K562 (cell line): Measurements from ENCODE around the gene FAM227B. TPM values are rescaled to one million over a fixed set of nuclear protein-coding genes. Genes with fewer than 3 reads are reported as not detected.

Experiments used
- ATAC-seq: fragments of 200-7000 bp; cut with Tn5 transposase; 3 replicates; pipeline ENCODE4 v1.9.1; 2020; ENCODE audit warnings: moderate library complexity
- BruUV-seq: library from RNA; stranded (reverse); fragments of 400-500 nt; replicated peaks from 2 replicates; lab custom pipeline; 2021; lab: Mats Ljungman, UMichigan
- CTCF ChIA-PET: fragments of 300-600 bp; formaldehyde crosslinking; extraction: SDS; loops from one replicate; lab custom pipeline; 2021; ENCODE audit warnings: low intra/inter-chr PET ratio; lab: Yijun Ruan, JAX
- POLR2A ChIA-PET: fragments of 300-600, 350-650 bp; sonication (Branson Sonifier 250); formaldehyde crosslinking; extraction: SDS; loops from one replicate; lab custom pipeline; 2021; ENCODE audit warnings: antibody characterized with exemption, inconsistent platforms; lab: Yijun Ruan, JAX
- DNase-seq, 4 experiments: peaks; one replicate each; pipeline versions ENCODE4 v3.0.0 to v3.0.0-alpha.2; 2011 to 2018; ENCODE audit warnings: low spot score in 3 of 4, mixed read lengths in 3 of 4; ENCODE audit errors: extremely low read depth in 1 of 4
- FAIRE-seq: peaks from 2 replicates; lab custom pipeline; 2011; peaks lifted over from hg19 to GRCh38; lab: Jason Lieb, UNC
- H2AFZ ChIP-seq: 2 replicates; pipeline ENCODE4 v1.6.0; 2011; ENCODE audit warnings: low read depth, low read length, control low read depth, inconsistent platforms
- H3K27ac ChIP-seq: fragments of 200-600 bp; 3 replicates; pipeline ENCODE4 v1.8.0; 2011; ENCODE audit warnings: low read depth, mild to moderate bottlenecking, control low read depth, inconsistent platforms, low read length, moderate library complexity, mixed read lengths; ENCODE audit errors: extremely low read depth
- H3K27me3 ChIP-seq, 2 experiments: fragments of 300-600 bp in 1 of 2; 2 replicates in 1 of 2; 3 replicates in 1 of 2; pipeline versions ENCODE4 v1.6.0 to v1.8.0; 2011; ENCODE audit warnings: inconsistent platforms in 2 of 2, low read length in 2 of 2, mild to moderate bottlenecking in 1 of 2, mixed read lengths in 1 of 2, moderate library complexity in 1 of 2; ENCODE audit not compliant: control insufficient read depth in 2 of 2, insufficient read depth in 2 of 2
- H3K36me3 ChIP-seq: fragments of 300-600 bp; 3 replicates; pipeline ENCODE4 v1.8.0; 2011; ENCODE audit warnings: mild to moderate bottlenecking, low read length, inconsistent platforms; ENCODE audit not compliant: control insufficient read depth, insufficient read depth
- H3K4me1 ChIP-seq, 2 experiments: fragments of 200-600 bp in 1 of 2; replicated peaks in 1 of 2; 2 replicates in 1 of 2; 3 replicates in 1 of 2; pipeline versions ENCODE4 v1.5.1 to v1.8.0; 2011; ENCODE audit warnings: inconsistent platforms in 2 of 2, low read length in 2 of 2, mild to moderate bottlenecking in 1 of 2, mixed read lengths in 1 of 2, moderate library complexity in 1 of 2; ENCODE audit not compliant: control insufficient read depth in 2 of 2, insufficient read depth in 2 of 2
- H3K4me2 ChIP-seq: 2 replicates; pipeline ENCODE4 v1.6.1; 2011; ENCODE audit warnings: low read length, control low read depth, inconsistent platforms, mixed read lengths; ENCODE audit not compliant: insufficient read depth
- H3K4me3 ChIP-seq: fragments of 200-600 bp; sonication (generic), shearing (Covaris generic); 2 replicates; pipeline ENCODE4 v1.5.1; 2016; ENCODE audit warnings: control low read depth, inconsistent platforms
- H3K79me2 ChIP-seq: fragments of 200-600 bp; 3 replicates; pipeline ENCODE4 v1.8.0; 2011; ENCODE audit warnings: low read length, inconsistent platforms; ENCODE audit not compliant: control insufficient read depth, insufficient read depth
- H3K9ac ChIP-seq, 2 experiments: 2 replicates each; pipeline versions ENCODE4 v1.6.0 to v1.6.1; 2011; ENCODE audit warnings: low read depth in 2 of 2, low read length in 2 of 2, control low read depth in 1 of 2, inconsistent platforms in 1 of 2, mild to moderate bottlenecking in 1 of 2, mixed read lengths in 1 of 2; ENCODE audit not compliant: insufficient read depth in 1 of 2
- H3K9me1 ChIP-seq: one replicate; pipeline ENCODE4 v1.6.0; 2011; ENCODE audit warnings: inconsistent platforms, mild to moderate bottlenecking, low read length, moderate library complexity; ENCODE audit not compliant: control insufficient read depth, insufficient read depth
- H3K9me3 ChIP-seq: replicated peaks from 2 replicates; pipeline ENCODE4 v1.5.1; 2011; ENCODE audit warnings: low read depth, low read length, inconsistent platforms; ENCODE audit not compliant: control insufficient read depth, insufficient read depth
- H4K20me1 ChIP-seq: replicated peaks from 2 replicates; pipeline ENCODE4 v1.6.1; 2011; ENCODE audit warnings: low read length, inconsistent platforms, mixed read lengths; ENCODE audit not compliant: control insufficient read depth, insufficient read depth
- DDX20 ChIP-seq: fragments of 450-650 bp; IDR thresholded peaks from 2 replicates; pipeline ENCODE4 v1.6.1; 2016; ENCODE audit warnings: missing genetic modification characterization, low read depth, mild to moderate bottlenecking, missing compliant biosample characterization, moderate library complexity
- EGR1 ChIP-seq: fragments of 450-650 bp; conservative IDR thresholded peaks from 2 replicates; pipeline ENCODE4 v1.6.1; 2017; ENCODE audit warnings: mild to moderate bottlenecking
- ELF4 ChIP-seq: fragments of 450-650 bp; formaldehyde crosslinking; IDR thresholded peaks from 2 replicates; pipeline ENCODE4 v1.4.0; 2022; ENCODE audit warnings: missing genetic modification characterization
- ETV5 ChIP-seq: sonication (generic); formaldehyde crosslinking; IDR thresholded peaks from 2 replicates; pipeline ENCODE4 v1.4.0; 2020; ENCODE audit warnings: low read depth, mild to moderate bottlenecking, missing genetic modification reagents
- KAT8 ChIP-seq: fragments of 450-650 bp; IDR thresholded peaks from 2 replicates; pipeline ENCODE4 v1.6.1; 2016; ENCODE audit warnings: low read depth, mild to moderate bottlenecking
- KDM5B ChIP-seq: fragments of 200-600 bp; sonication (generic); IDR thresholded peaks from 2 replicates; pipeline ENCODE4 v1.6.1; 2012; ENCODE audit warnings: low read depth, mild to moderate bottlenecking, moderate library complexity, low read length, control low read depth, inconsistent platforms; ENCODE audit not compliant: insufficient replicate concordance
- KLF1 ChIP-seq: fragments of 450-650 bp; IDR thresholded peaks from 2 replicates; pipeline ENCODE4 v1.6.1; 2016; ENCODE audit warnings: missing genetic modification characterization, missing compliant biosample characterization
- RBFOX2 ChIP-seq: fragments of 200-400 bp; formaldehyde crosslinking; IDR thresholded peaks from 2 replicates; pipeline ENCODE4 v1.6.1; 2017; ENCODE audit warnings: low read depth, mild to moderate bottlenecking, low read length, moderate library complexity
- SRSF3 ChIP-seq: fragments of 200-400 bp; formaldehyde crosslinking; IDR thresholded peaks from 2 replicates; pipeline ENCODE4 v1.6.1; 2016; ENCODE audit warnings: mild to moderate bottlenecking, low read length, moderate library complexity; ENCODE audit not compliant: insufficient read depth
- TOE1 ChIP-seq, 2 experiments: fragments of 450-650 bp in 1 of 2; sonication (generic) in 1 of 2; formaldehyde crosslinking in 1 of 2; IDR thresholded peaks; 2 replicates each; pipeline versions ENCODE4 v1.7.1 to v1.8.0; 2016 to 2022; ENCODE audit warnings: borderline replicate concordance in 2 of 2, mild to moderate bottlenecking in 2 of 2, antibody characterized with exemption in 1 of 2, inconsistent platforms in 1 of 2, low read depth in 1 of 2, missing genetic modification reagents in 1 of 2, moderate library complexity in 1 of 2
- ZBTB7A ChIP-seq: IDR thresholded peaks from 2 replicates; pipeline ENCODE4 v1.6.1; 2011; ENCODE audit warnings: low read depth, mild to moderate bottlenecking, low read length, moderate library complexity, borderline replicate concordance; ENCODE audit not compliant: control insufficient read depth
- ZNF444 ChIP-seq: fragments of 250-450 bp; sonication (Bioruptor Pico); IDR thresholded peaks from 2 replicates; pipeline ENCODE4 v1.4.0; 2020; ENCODE audit warnings: mild to moderate bottlenecking, moderate library complexity
- WGBS: fragments of 100-300 bp; shearing (Covaris generic); methylation state at CpG from one replicate; pipeline ENCODE4 v1.1.6; 2016; ENCODE audit warnings: low coverage, mixed read lengths; ENCODE audit not compliant: insufficient coverage; ENCODE audit errors: missing lambda C conversion rate; 5-methylcytosine and 5-hydroxymethylcytosine counted together
- in situ Hi-C: fragments of 300-500 bp; cut with MboI; formaldehyde crosslinking; loops from 4 replicates; pipeline ENCODE4 v1.15.0; 2018; ENCODE audit warnings: inconsistent platforms, mixed read lengths
- intact Hi-C: fragments of 100-400 bp; cut with micrococcal nuclease; formaldehyde crosslinking; loops from 2 replicates; pipeline ENCODE4 v1.14.2; 2022
- polyA plus RNA-seq, 8 experiments: library from polyadenylated mRNA; depleted of rRNA in 4 of 8; stranded (reverse) in 5 of 8; unstranded in 3 of 8; fragments of >200 nt; fragmentation: Nextera tagmentation in 2 of 8; fragmentation: Illumina TruSeq in 1 of 8; extraction: Ambion mirVana in 2 of 8; extraction: Trizol in 1 of 8; gene quantifications; 2 replicates each; pipeline versions ENCODE4 v1.2.1 to v1.2.3, GENCODE V29; 2011 to 2014; ENCODE audit warnings: inconsistent platforms in 1 of 8, missing spikeins in 1 of 8
- total RNA-seq, 7 experiments: library from RNA; depleted of rRNA in 6 of 7; stranded (reverse); fragments of >200 nt in 6 of 7; fragmentation: Illumina TruSeq in 2 of 7; extraction: Trizol in 2 of 7; gene quantifications; 2 replicates each; pipeline versions ENCODE4 v1.2.1 to v1.2.3, GENCODE V29; 2011 to 2021; ENCODE audit warnings: low replicate concordance in 1 of 7
- TF ChIP-seq, protein P1 (sequence below): fragments of 250-450 bp; sonication (Bioruptor Pico); IDR thresholded peaks from 2 replicates; pipeline ENCODE4 v1.5.0; 2021
- TF ChIP-seq, protein P2 (sequence below): fragments of 150-350 bp; IDR thresholded peaks from 2 replicates; pipeline ENCODE4 v1.6.1; 2014; ENCODE audit warnings: low read depth, mild to moderate bottlenecking, low read length, borderline replicate concordance
- TF ChIP-seq, protein P3 (sequence below): IDR thresholded peaks from 2 replicates; pipeline ENCODE4 v1.6.1; 2014; ENCODE audit warnings: antibody characterized with exemption

Gene FAM227B
- total and polyA plus RNA-seq, 9 of the 15 experiments (the other 6 are each of a cell fraction or from before 2014, with no cell fraction given), result 5.1 to 12.5 (median 11.2) TPM

DNA sequence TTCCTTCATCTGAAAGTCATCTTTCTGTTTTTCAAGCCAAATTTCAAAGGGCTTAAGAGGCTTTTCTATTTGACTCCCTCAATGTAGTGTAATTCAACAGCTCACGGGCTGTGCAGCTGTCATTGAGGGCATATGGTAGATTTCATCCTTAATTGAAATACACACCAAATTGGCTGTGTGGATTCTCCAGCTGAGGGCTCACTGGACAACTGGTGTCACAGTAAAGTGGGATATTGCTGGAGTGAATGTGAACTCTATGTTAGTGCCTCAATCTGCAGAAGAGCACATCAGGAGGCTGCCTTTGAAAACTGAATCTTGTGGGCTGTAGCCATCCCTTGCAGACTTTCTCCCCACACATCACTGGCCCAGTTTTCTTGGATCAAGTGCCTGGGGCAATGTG lies 330.4 kb downstream of the FAM227B start:
- Histone ChIP-seq H2AFZ (no peak overlapping the region), H3K9me3 (no peaks in the 10 kb centered on the region), H3K36me3 (peaks cover 68% of the 10 kb centered on the region), H3K9me1 (no peaks in the 10 kb centered on the region), H3K4me3 (no peak overlapping the region), H3K27me3 (no peaks in the 10 kb centered on the region), H3K4me2 (no peak overlapping the region), H3K4me1 (no peaks in the 10 kb centered on the region), H3K9ac (no peak overlapping the region), H3K27ac (no peak overlapping the region), H4K20me1 (no peaks in the 10 kb centered on the region), H3K79me2 (no peaks in the 10 kb centered on the region)
- POLR2A ChIA-PET, result interaction anchor here (0.8 kb wide), 1 partner anchor 66 kb away, joined by 3 read pairs; no protein-coding TSS in a partner anchor
- no peak for ATAC-seq
- in situ Hi-C loops, result no loop called here
- no peak for DNase-seq
- TF ChIP-seq ETV5 (CRISPR knock-in tag) (no peak), RBFOX2 (no peak), KLF1 (no peak), ZNF444 (CRISPR knock-in tag) (no peak), KAT8 (no peak), ZBTB7A (no peak), DDX20 (tag) (no peak), EGR1 (no peak), KDM5B (no peak), SRSF3 (no peak), ELF4 (CRISPR knock-in tag) (no peak), TOE1 (IDR thresholded peaks at IDR 0.05; ENCODE audit: borderline replicate concordance) (no peak), TOE1 (CRISPR knock-in tag; IDR thresholded peaks at IDR 0.05; ENCODE audit: borderline replicate concordance, low read depth) (no peak)
- TF ChIP-seq, protein P1, sequence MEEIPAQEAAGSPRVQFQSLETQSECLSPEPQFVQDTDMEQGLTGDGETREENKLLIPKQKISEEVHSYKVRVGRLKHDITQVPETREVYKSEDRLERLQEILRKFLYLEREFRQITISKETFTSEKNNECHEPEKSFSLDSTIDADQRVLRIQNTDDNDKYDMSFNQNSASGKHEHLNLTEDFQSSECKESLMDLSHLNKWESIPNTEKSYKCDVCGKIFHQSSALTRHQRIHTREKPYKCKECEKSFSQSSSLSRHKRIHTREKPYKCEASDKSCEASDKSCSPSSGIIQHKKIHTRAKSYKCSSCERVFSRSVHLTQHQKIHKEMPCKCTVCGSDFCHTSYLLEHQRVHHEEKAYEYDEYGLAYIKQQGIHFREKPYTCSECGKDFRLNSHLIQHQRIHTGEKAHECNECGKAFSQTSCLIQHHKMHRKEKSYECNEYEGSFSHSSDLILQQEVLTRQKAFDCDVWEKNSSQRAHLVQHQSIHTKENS (CRISPR knock-in tag), result no peak
- TF ChIP-seq, protein P2, sequence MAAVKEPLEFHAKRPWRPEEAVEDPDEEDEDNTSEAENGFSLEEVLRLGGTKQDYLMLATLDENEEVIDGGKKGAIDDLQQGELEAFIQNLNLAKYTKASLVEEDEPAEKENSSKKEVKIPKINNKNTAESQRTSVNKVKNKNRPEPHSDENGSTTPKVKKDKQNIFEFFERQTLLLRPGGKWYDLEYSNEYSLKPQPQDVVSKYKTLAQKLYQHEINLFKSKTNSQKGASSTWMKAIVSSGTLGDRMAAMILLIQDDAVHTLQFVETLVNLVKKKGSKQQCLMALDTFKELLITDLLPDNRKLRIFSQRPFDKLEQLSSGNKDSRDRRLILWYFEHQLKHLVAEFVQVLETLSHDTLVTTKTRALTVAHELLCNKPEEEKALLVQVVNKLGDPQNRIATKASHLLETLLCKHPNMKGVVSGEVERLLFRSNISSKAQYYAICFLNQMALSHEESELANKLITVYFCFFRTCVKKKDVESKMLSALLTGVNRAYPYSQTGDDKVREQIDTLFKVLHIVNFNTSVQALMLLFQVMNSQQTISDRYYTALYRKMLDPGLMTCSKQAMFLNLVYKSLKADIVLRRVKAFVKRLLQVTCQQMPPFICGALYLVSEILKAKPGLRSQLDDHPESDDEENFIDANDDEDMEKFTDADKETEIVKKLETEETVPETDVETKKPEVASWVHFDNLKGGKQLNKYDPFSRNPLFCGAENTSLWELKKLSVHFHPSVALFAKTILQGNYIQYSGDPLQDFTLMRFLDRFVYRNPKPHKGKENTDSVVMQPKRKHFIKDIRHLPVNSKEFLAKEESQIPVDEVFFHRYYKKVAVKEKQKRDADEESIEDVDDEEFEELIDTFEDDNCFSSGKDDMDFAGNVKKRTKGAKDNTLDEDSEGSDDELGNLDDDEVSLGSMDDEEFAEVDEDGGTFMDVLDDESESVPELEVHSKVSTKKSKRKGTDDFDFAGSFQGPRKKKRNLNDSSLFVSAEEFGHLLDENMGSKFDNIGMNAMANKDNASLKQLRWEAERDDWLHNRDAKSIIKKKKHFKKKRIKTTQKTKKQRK, result no peak
- TF ChIP-seq, protein P3, sequence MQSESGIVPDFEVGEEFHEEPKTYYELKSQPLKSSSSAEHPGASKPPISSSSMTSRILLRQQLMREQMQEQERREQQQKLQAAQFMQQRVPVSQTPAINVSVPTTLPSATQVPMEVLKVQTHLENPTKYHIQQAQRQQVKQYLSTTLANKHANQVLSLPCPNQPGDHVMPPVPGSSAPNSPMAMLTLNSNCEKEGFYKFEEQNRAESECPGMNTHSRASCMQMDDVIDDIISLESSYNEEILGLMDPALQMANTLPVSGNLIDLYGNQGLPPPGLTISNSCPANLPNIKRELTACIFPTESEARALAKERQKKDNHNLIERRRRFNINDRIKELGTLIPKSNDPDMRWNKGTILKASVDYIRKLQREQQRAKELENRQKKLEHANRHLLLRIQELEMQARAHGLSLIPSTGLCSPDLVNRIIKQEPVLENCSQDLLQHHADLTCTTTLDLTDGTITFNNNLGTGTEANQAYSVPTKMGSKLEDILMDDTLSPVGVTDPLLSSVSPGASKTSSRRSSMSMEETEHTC, result no peak
- 53% methylated on average over 1 of the region's 1 CpG for WGBS
- CTCF ChIA-PET, result no interaction called here
- intact Hi-C loops, result no loop called here
- no TSS peak for BruUV-seq
- FAIRE-seq, result no peak
